NCI-H69 (cell line): ENCODE results near the gene PSAPL1.

Experiments used
- DNase-seq: peaks from one replicate; lab custom pipeline; 2025; lab: John Stamatoyannopoulos, UW

The PSAPL1 gene

GRCh38 chr4:7396186-7396910, 38.4 kb downstream of the PSAPL1 start:
- no peak for DNase-seq

GRCh38 chr4:7395645-7396044, 39.1 kb downstream of the PSAPL1 start:
- no peak for DNase-seq

- no peak for DNase-seq
These were observed 39.9 kb downstream of the PSAPL1 start for GRCh38 chr4:7394681-7395451.

GRCh38 chr4:7393601-7394575, 40.8 kb downstream of the PSAPL1 start:
- no peak for DNase-seq

- no peak for DNase-seq
These were observed 42.0 kb downstream of the PSAPL1 start for GRCh38 chr4:7392438-7393421.

GRCh38 chr4:7391637-7392437, 42.9 kb downstream of the PSAPL1 start:
- no peak for DNase-seq

GRCh38 chr4:7390906-7391636, 43.7 kb downstream of the PSAPL1 start:
- no peak for DNase-seq

- DNase-seq, result no peak
These were observed 44.4 kb downstream of the PSAPL1 start for GRCh38 chr4:7390336-7390735.

- no peak for DNase-seq
These were observed 45.0 kb downstream of the PSAPL1 start for GRCh38 chr4:7389719-7390118.

- DNase-seq, result no peak
These were observed 45.5 kb downstream of the PSAPL1 start for GRCh38 chr4:7389101-7389701.

- DNase-seq, result no peak
These were observed 46.1 kb downstream of the PSAPL1 start for GRCh38 chr4:7388627-7389026.

- DNase-seq, result no peak
These were observed 46.8 kb downstream of the PSAPL1 start for GRCh38 chr4:7387925-7388324.

- DNase-seq, result peak; percentile 9
These were observed 49.5 kb downstream of the PSAPL1 start for GRCh38 chr4:7384929-7385890.

GRCh38 chr4:7384003-7384928, 50.5 kb downstream of the PSAPL1 start:
- no peak for DNase-seq

GRCh38 chr4:7383266-7383665, 51.5 kb downstream of the PSAPL1 start:
- peak; percentile 45 for DNase-seq

- no peak for DNase-seq
These were observed 52.1 kb downstream of the PSAPL1 start for GRCh38 chr4:7382634-7383014.
